ENCODE measurements around the gene CEP85. TPM values are rescaled to one million over a fixed set of nuclear protein-coding genes. Genes with fewer than 3 reads are reported as not detected.
A peak's percentile ranks its signal among the peaks of the same experiment; 100 is the strongest.

The CEP85 gene
- total and polyA plus RNA-seq, 2 of the 13 experiments (the other 11 are each of a cell fraction or from before 2014, with no cell fraction given): 16.1 to 26.7 TPM

GRCh38 chr1:26279456-26280332 lies 45.7 kb downstream of the CEP85 start, which contains the start of gene SH3BGRL3 (continued):
- TF ChIP-seq ZNF646 (CRISPR knock-in tag; IDR thresholded peaks at IDR 0.05) (peak; percentile 69; the same call in 1 of the 2 replicates), ZNF414 (CRISPR knock-in tag; IDR thresholded peaks at IDR 0.05) (no peak), IKZF4 (CRISPR knock-in tag; IDR thresholded peaks at IDR 0.05; ENCODE audit: borderline replicate concordance, low read depth, not compliant biosample characterization) (no peak), ZNF674 (CRISPR knock-in tag; IDR thresholded peaks at IDR 0.05; ENCODE audit: low read depth) (no peak), YY1 (IDR thresholded peaks at IDR 0.05; ENCODE audit: insufficient read depth, insufficient replicate concordance, low read depth, low read length) (peak; percentile 14), ARNTL (CRISPR knock-in tag; IDR thresholded peaks at IDR 0.05) (0 out of 2 replicates have a peak, but pooled peaks have one; percentile 34), ZNF136 (CRISPR knock-in tag; IDR thresholded peaks at IDR 0.05; ENCODE audit: low read depth) (0 out of 2 replicates have a peak, but pooled peaks have one; percentile 65), PHF8 (CRISPR knock-in tag; IDR thresholded peaks at IDR 0.05) (peak; percentile 79), THYN1 (CRISPR knock-in tag; IDR thresholded peaks at IDR 0.05; ENCODE audit: borderline replicate concordance, low read depth) (peak; percentile 71; the same call in 1 of the 2 replicates), ARID2 (CRISPR knock-in tag; IDR thresholded peaks at IDR 0.05; ENCODE audit: borderline replicate concordance) (peak; percentile 88; the same call in 1 of the 2 replicates), TBX2 (CRISPR knock-in tag; IDR thresholded peaks at IDR 0.05; ENCODE audit: borderline replicate concordance) (peak; percentile 73; the same call in 1 of the 2 replicates), MTF2 (CRISPR knock-in tag; IDR thresholded peaks at IDR 0.05; ENCODE audit: borderline replicate concordance) (no peak), ZNF143 (CRISPR knock-in tag; IDR thresholded peaks at IDR 0.05) (no peak), ADNP (CRISPR knock-in tag; IDR thresholded peaks at IDR 0.05) (no peak), ZNF225 (CRISPR knock-in tag; IDR thresholded peaks at IDR 0.05) (no peak), KDM5A (IDR thresholded peaks at IDR 0.05; ENCODE audit: borderline replicate concordance, low read length) (no peak), NFKB2 (CRISPR knock-in tag; IDR thresholded peaks at IDR 0.05; ENCODE audit: borderline replicate concordance) (peak; percentile 24; the same call in 1 of the 2 replicates), ARNT (IDR thresholded peaks at IDR 0.05) (no peak), ZNF709 (CRISPR knock-in tag; IDR thresholded peaks at IDR 0.05) (peak; percentile 83; the same call in 1 of the 2 replicates), MIER3 (CRISPR knock-in tag; IDR thresholded peaks at IDR 0.05; ENCODE audit: borderline replicate concordance) (no peak), SOX6 (IDR thresholded peaks at IDR 0.05) (no peak), SOX6 (CRISPR knock-in tag; IDR thresholded peaks at IDR 0.05) (peak; percentile 53), ZNF543 (CRISPR knock-in tag; IDR thresholded peaks at IDR 0.05) (no peak; the same call in 1 of the 2 replicates), SAP130 (CRISPR knock-in tag; IDR thresholded peaks at IDR 0.05; ENCODE audit: low read depth) (peak; percentile 91)

Data from HepG2 (cell line).